Ishikawa (cell line): ENCODE measurements around the gene TRIM32.

ENCODE experiments used
- CEBPB ChIP-seq: IDR thresholded peaks from 2 replicates; pipeline ENCODE4 v1.6.1; 2012
- CREB1 ChIP-seq: IDR thresholded peaks from 2 replicates; pipeline ENCODE4 v1.6.1; 2012; ENCODE audit warnings: low read depth
- EGR1 ChIP-seq: IDR thresholded peaks from 2 replicates; pipeline ENCODE4 v1.6.1; 2012
- EP300 ChIP-seq: IDR thresholded peaks from 2 replicates; pipeline ENCODE4 v1.6.1; 2012; ENCODE audit warnings: borderline replicate concordance
- FOXM1 ChIP-seq: IDR thresholded peaks from 2 replicates; pipeline ENCODE4 v1.6.1; 2012; ENCODE audit warnings: low read depth, borderline replicate concordance
- NFIC ChIP-seq: IDR thresholded peaks from 2 replicates; pipeline ENCODE4 v1.6.1; 2012
- RAD21 ChIP-seq: IDR thresholded peaks from 2 replicates; pipeline ENCODE4 v1.6.1; 2012; ENCODE audit warnings: low read depth
- TAF1 ChIP-seq: IDR thresholded peaks from 2 replicates; pipeline ENCODE4 v1.6.1; 2012; ENCODE audit warnings: low read depth, mild to moderate bottlenecking
- TCF12 ChIP-seq: IDR thresholded peaks from 2 replicates; pipeline ENCODE4 v1.6.1; 2012; ENCODE audit warnings: low read depth
- TEAD4 ChIP-seq: IDR thresholded peaks from 2 replicates; pipeline ENCODE4 v1.6.1; 2012
- YY1 ChIP-seq: IDR thresholded peaks from 2 replicates; pipeline ENCODE4 v1.6.1; 2012; ENCODE audit warnings: low read depth
- ZBTB7A ChIP-seq: IDR thresholded peaks from 2 replicates; pipeline ENCODE4 v1.6.1; 2012; ENCODE audit warnings: low read depth
- TF ChIP-seq, protein P1 (sequence below): IDR thresholded peaks from 2 replicates; pipeline ENCODE4 v1.6.1; 2012; ENCODE audit warnings: low read depth, mild to moderate bottlenecking
- TF ChIP-seq, protein P2 (sequence below): IDR thresholded peaks from 2 replicates; pipeline ENCODE4 v1.6.1; 2012
- TF ChIP-seq, protein P3 (sequence below): IDR thresholded peaks from 2 replicates; pipeline ENCODE4 v1.6.1; 2012

The TRIM32 gene

DNA sequence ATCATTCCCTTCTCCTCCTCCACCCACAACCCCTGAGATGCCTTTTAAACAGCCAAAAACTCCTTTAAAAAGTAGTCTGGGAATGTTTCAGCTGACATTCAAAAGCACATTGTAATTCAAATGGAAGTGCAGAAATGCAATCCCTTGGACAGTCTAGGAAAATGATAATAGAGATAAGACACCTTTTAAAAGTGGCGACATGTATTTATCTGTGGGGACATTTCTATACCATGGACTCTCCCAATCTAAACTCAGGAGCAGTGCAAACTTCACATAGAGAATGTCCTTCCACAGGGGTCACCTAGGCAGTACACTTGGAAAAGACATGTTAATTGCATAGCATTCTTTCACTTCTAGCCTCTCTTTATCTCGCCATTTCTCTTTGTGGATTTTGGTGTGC lies 33.0 kb downstream of the TRIM32 start:
- TF ChIP-seq RAD21 (no peak), EP300 (no peak), YY1 (no peak), TEAD4 (no peak), EGR1 (no peak), NFIC (no peak), TCF12 (no peak), FOXM1 (no peak), ZBTB7A (no peak), CREB1 (no peak), TAF1 (no peak), CEBPB (no peak)
- TF ChIP-seq, protein P1, sequence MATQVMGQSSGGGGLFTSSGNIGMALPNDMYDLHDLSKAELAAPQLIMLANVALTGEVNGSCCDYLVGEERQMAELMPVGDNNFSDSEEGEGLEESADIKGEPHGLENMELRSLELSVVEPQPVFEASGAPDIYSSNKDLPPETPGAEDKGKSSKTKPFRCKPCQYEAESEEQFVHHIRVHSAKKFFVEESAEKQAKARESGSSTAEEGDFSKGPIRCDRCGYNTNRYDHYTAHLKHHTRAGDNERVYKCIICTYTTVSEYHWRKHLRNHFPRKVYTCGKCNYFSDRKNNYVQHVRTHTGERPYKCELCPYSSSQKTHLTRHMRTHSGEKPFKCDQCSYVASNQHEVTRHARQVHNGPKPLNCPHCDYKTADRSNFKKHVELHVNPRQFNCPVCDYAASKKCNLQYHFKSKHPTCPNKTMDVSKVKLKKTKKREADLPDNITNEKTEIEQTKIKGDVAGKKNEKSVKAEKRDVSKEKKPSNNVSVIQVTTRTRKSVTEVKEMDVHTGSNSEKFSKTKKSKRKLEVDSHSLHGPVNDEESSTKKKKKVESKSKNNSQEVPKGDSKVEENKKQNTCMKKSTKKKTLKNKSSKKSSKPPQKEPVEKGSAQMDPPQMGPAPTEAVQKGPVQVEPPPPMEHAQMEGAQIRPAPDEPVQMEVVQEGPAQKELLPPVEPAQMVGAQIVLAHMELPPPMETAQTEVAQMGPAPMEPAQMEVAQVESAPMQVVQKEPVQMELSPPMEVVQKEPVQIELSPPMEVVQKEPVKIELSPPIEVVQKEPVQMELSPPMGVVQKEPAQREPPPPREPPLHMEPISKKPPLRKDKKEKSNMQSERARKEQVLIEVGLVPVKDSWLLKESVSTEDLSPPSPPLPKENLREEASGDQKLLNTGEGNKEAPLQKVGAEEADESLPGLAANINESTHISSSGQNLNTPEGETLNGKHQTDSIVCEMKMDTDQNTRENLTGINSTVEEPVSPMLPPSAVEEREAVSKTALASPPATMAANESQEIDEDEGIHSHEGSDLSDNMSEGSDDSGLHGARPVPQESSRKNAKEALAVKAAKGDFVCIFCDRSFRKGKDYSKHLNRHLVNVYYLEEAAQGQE = no peak
- TF ChIP-seq, protein P2, sequence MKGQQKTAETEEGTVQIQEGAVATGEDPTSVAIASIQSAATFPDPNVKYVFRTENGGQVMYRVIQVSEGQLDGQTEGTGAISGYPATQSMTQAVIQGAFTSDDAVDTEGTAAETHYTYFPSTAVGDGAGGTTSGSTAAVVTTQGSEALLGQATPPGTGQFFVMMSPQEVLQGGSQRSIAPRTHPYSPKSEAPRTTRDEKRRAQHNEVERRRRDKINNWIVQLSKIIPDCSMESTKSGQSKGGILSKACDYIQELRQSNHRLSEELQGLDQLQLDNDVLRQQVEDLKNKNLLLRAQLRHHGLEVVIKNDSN = no peak
- TF ChIP-seq, protein P3, sequence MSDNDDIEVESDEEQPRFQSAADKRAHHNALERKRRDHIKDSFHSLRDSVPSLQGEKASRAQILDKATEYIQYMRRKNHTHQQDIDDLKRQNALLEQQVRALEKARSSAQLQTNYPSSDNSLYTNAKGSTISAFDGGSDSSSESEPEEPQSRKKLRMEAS = no peak

DNA sequence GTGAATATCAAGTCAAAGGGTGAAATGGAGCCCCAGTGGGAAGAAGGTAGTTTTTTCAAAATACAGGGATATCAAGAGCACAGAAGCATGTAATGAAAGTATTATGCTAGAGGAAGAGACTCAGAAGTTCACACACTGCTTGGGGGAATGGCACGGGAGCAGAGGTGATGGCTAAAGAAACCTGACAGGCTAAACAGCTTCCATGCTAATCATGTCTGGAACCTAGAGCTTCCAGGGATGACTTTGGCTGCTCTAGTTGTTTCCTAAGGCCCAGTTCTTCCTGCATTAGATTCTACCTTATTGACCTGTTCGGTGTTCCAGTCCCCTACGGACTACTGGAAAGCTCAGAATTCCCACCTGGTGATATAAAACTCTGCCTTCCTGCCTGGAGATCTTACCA lies 34.3 kb downstream of the TRIM32 start:
- TF ChIP-seq YY1 = no peak
- no peak for TF ChIP-seq EGR1
- TF ChIP-seq RAD21 = no peak
- TF ChIP-seq CREB1 = no peak
- no peak for TF ChIP-seq FOXM1
- TF ChIP-seq, protein P2 = no peak
- TF ChIP-seq, protein P3 = no peak
- TF ChIP-seq TEAD4 = no peak
- TF ChIP-seq TAF1 = no peak

DNA sequence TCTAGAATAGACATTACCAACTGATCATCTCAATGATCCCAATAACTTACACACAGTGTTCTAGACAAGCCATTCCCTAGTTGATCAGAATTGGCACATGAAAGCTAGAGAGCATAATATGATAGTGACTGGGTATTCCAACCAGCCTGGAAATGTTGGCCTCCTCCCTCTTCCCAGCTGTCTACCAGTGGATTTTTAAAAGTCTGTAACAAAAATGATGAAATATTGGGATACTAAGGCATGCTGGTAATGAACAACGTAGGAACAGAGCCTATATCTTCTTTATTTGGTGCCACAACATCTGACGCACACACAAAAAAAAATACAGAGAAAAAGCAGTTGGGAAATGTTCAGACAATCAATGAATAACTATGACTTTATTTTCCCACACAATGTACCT lies 34.8 kb downstream of the TRIM32 start:
- TF ChIP-seq EGR1 = no peak
- TF ChIP-seq TAF1 = no peak
- TF ChIP-seq NFIC = no peak
- TF ChIP-seq, protein P3 = no peak
- no peak for TF ChIP-seq EP300
- TF ChIP-seq FOXM1 = no peak
- no peak for TF ChIP-seq CREB1
- TF ChIP-seq YY1 = no peak
- no peak for TF ChIP-seq ZBTB7A
- TF ChIP-seq CEBPB = no peak
- no peak for TF ChIP-seq RAD21

DNA sequence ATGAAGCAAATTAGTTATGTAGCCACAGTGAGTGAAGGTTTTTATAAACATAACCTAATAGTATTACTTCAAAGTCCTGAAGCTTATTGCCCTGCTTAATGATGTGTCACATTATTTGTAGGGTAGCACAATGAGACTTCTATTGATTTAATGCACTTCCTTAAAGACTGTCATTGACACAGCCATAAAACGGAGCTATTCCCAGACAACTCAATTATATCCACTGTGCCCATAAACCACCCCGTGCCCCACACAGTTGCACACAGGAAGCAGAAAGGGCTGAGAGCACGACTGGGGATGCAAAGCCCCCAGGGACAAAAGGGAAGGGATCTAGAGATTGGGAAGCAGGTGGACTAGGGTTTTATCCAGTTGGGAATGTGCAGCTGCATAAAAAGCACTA lies 37.0 kb downstream of the TRIM32 start:
- TF ChIP-seq CREB1 (no peak), FOXM1 (no peak), TAF1 (no peak), YY1 (no peak), TCF12 (no peak), RAD21 (no peak), CEBPB (no peak), TEAD4 (no peak), EGR1 (no peak), EP300 (no peak), NFIC (no peak), ZBTB7A (no peak)
- TF ChIP-seq, protein P3 = no peak
- TF ChIP-seq, protein P1 = no peak
- TF ChIP-seq, protein P2 = no peak

DNA sequence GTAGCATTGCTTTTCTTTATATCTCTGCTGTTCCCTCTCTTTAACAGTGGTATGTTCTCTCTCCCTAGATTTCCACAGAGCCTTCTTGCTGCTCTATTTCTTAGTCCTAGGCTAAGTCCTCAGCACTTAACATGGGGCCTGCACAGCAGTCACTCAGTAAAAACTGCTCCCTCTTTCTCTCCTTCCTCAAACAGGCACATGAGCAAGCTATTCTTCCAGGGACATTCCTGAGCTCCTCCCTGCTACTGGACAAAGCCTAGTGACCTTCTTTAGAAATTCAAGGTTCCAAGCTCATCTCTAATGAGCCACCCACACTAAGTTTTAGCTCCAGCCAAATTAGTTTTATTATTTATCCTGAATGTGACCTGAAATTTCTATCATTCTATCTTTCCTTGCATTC lies 39.5 kb downstream of the TRIM32 start:
- TF ChIP-seq RAD21 (no peak), EGR1 (no peak), EP300 (no peak), TEAD4 (no peak), CREB1 (no peak), FOXM1 (no peak), TCF12 (no peak), CEBPB (no peak), YY1 (no peak), TAF1 (no peak), NFIC (no peak), ZBTB7A (no peak)
- TF ChIP-seq, protein P2 = no peak
- TF ChIP-seq, protein P3 = no peak
- TF ChIP-seq, protein P1 = no peak
